Neuronal stem cell (in vitro differentiated cells): ENCODE measurements around the gene STEAP4.

ENCODE experiments used
- DNase-seq: peaks from one replicate; pipeline ENCODE4 v3.0.0-alpha.2; 2013; ENCODE audit warnings: low spot score
- H2AFZ ChIP-seq: one replicate; pipeline ENCODE4 v1.6.1; 2013; ENCODE audit warnings: mild to moderate bottlenecking, low read length, inconsistent platforms
- H2AK5ac ChIP-seq: 2 replicates; pipeline ENCODE4 v1.6.1; 2013; ENCODE audit warnings: low read depth, mild to moderate bottlenecking, inconsistent platforms, low read length, moderate library complexity, mixed read lengths
- H2BK120ac ChIP-seq: 2 replicates; pipeline ENCODE4 v1.6.1; 2013; ENCODE audit warnings: low read depth, mild to moderate bottlenecking, inconsistent platforms, low read length, moderate library complexity, mixed read lengths
- H2BK12ac ChIP-seq: one replicate; pipeline ENCODE4 v1.6.1; 2013; ENCODE audit warnings: low read length, inconsistent platforms
- H2BK15ac ChIP-seq: 2 replicates; pipeline ENCODE4 v1.6.1; 2013; ENCODE audit warnings: mild to moderate bottlenecking, low read length, inconsistent platforms, mixed read lengths
- H2BK5ac ChIP-seq: one replicate; pipeline ENCODE4 v1.6.1; 2013; ENCODE audit warnings: inconsistent platforms, mild to moderate bottlenecking, low read length, moderate library complexity
- H3K14ac ChIP-seq: one replicate; pipeline ENCODE4 v1.6.1; 2013; ENCODE audit warnings: low read length, inconsistent platforms
- H3K18ac ChIP-seq: 2 replicates; pipeline ENCODE4 v1.6.1; 2013; ENCODE audit warnings: low read length, inconsistent platforms
- H3K23ac ChIP-seq: 2 replicates; pipeline ENCODE4 v1.6.1; 2013; ENCODE audit warnings: low read depth, mild to moderate bottlenecking, mixed read lengths, low read length, inconsistent platforms; ENCODE audit not compliant: poor library complexity
- H3K27ac ChIP-seq: replicated peaks from 3 replicates; pipeline ENCODE4 v1.5.1; 2013; ENCODE audit warnings: low read length, inconsistent platforms
- H3K27me3 ChIP-seq, 3 experiments: 2 replicates each; pipeline ENCODE4 v1.6.1; 2013; ENCODE audit warnings: low read length in 3 of 3, mild to moderate bottlenecking in 2 of 3, inconsistent platforms in 1 of 3, low read depth in 1 of 3, mixed read lengths in 1 of 3, moderate library complexity in 1 of 3; ENCODE audit not compliant: control insufficient read depth in 3 of 3, insufficient read depth in 3 of 3
- H3K36me3 ChIP-seq, 2 donors: replicated peaks in 1 of 2; 2 replicates each; pipeline ENCODE4 v1.6.1; 2013; ENCODE audit warnings: low read length in 2 of 2; ENCODE audit not compliant: control insufficient read depth in 2 of 2, insufficient read depth in 2 of 2
- H3K4ac ChIP-seq: 2 replicates; pipeline ENCODE4 v1.6.1; 2013; ENCODE audit warnings: inconsistent platforms, mild to moderate bottlenecking, low read length, moderate library complexity
- H3K4me1 ChIP-seq, 2 donors: 1 replicate in 1 of 2; 2 replicates in 1 of 2; pipeline ENCODE4 v1.6.1; 2013; ENCODE audit warnings: low read length in 2 of 2, low read depth in 1 of 2; ENCODE audit not compliant: control insufficient read depth in 2 of 2, insufficient read depth in 1 of 2
- H3K4me2 ChIP-seq: one replicate; pipeline ENCODE4 v1.6.1; 2013; ENCODE audit warnings: mild to moderate bottlenecking, low read length, inconsistent platforms; ENCODE audit not compliant: insufficient read depth, poor library complexity, severe bottlenecking
- H3K4me3 ChIP-seq, 2 donors: 2 replicates each; pipeline ENCODE4 v1.5.1; 2013; ENCODE audit warnings: low read length in 2 of 2, mild to moderate bottlenecking in 2 of 2, inconsistent platforms in 1 of 2, moderate library complexity in 1 of 2
- H3K79me1 ChIP-seq: one replicate; pipeline ENCODE4 v1.6.1; 2013; ENCODE audit warnings: low read depth, mild to moderate bottlenecking, inconsistent platforms, low read length, moderate library complexity
- H3K9ac ChIP-seq: one replicate; pipeline ENCODE4 v1.6.1; 2013; ENCODE audit warnings: mild to moderate bottlenecking, low read depth, low read length, inconsistent platforms; ENCODE audit not compliant: poor library complexity
- H3K9me3 ChIP-seq, 2 donors: replicated peaks in 1 of 2; 2 replicates each; pipeline versions ENCODE3 to v1.6.1; 2013; ENCODE audit warnings: low read length in 2 of 2, mild to moderate bottlenecking in 2 of 2, inconsistent platforms in 1 of 2, low read depth in 1 of 2, mixed read lengths in 1 of 2, moderate library complexity in 1 of 2; ENCODE audit not compliant: control insufficient read depth in 2 of 2, insufficient read depth in 1 of 2
- H4K8ac ChIP-seq: one replicate; pipeline ENCODE4 v1.6.1; 2013; ENCODE audit warnings: low read depth, mild to moderate bottlenecking, inconsistent platforms, low read length, moderate library complexity
- H4K91ac ChIP-seq: one replicate; pipeline ENCODE4 v1.6.1; 2013; ENCODE audit warnings: low read length, low read depth, mild to moderate bottlenecking, inconsistent platforms; ENCODE audit not compliant: poor library complexity
- WGBS, 2 donors: extraction: QIAGEN DNeasy Blood & Tissue Kit; methylation state at CpG; one replicate each; pipeline ENCODE4 v1.1.7; 2013; ENCODE audit warnings: missing lambda C conversion rate in 2 of 2, mixed read lengths in 1 of 2; ENCODE audit not compliant: insufficient read length in 2 of 2, insufficient replicate concordance in 1 of 2; ENCODE audit errors: extremely low coverage in 2 of 2; 5-methylcytosine and 5-hydroxymethylcytosine counted together

Gene STEAP4

DNA sequence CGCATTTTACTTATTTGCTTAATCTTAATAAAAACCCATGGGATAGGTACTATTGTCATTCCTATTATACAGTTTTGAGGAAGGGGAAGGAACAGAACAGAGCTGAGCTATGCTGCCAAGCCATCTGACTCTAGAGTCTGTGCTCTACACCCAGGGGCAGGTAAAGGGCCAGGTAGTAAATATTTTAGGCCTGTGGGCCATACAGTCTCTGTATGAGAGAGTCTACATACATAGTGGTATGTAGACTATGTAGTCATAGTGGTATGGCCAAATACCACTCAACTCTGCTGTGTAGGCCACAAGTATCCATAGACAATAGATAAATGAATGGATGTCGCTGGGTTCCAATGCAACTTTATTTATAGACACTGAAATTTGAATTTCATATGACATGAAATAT lies 83.4 kb downstream of the STEAP4 start:
- no peak overlapping the region for H2BK120ac ChIP-seq
- H2AFZ ChIP-seq: no peak overlapping the region
- WGBS, 2 donors: no CpG with 5 or more reads among the region's 2 CpGs
- no peak overlapping the region for H4K91ac ChIP-seq
- no peak overlapping the region for H2BK15ac ChIP-seq
- H3K79me1 ChIP-seq: no peaks in the 10 kb centered on the region
- H3K27ac ChIP-seq: no peak overlapping the region
- H3K9me3 ChIP-seq: no peaks in the 10 kb centered on the region
- H3K23ac ChIP-seq: no peak overlapping the region
- no peak for DNase-seq
- H3K18ac ChIP-seq: no peak overlapping the region
- H3K4me1 ChIP-seq: peaks cover 0 to 8% of the 10 kb centered on the region in 2 donors
- H2AK5ac ChIP-seq: no peak overlapping the region
- no peak overlapping the region for H3K9ac ChIP-seq
- no peak overlapping the region for H2BK5ac ChIP-seq
- no peak overlapping the region for H3K14ac ChIP-seq
- H3K4me3 ChIP-seq: no peak overlapping the region
- no peak overlapping the region for H4K8ac ChIP-seq
- H2BK12ac ChIP-seq: no peak overlapping the region
- no peaks in the 10 kb centered on the region for H3K36me3 ChIP-seq
- H3K4me2 ChIP-seq: no peak overlapping the region
- no peaks in the 10 kb centered on the region for H3K27me3 ChIP-seq
- H3K4ac ChIP-seq: no peak overlapping the region
